GM23338 (cell line): ENCODE data around the gene ZNF609. TPM values are rescaled to one million over a fixed set of nuclear protein-coding genes. Genes with fewer than 3 reads are reported as not detected.
A peak's percentile ranks its signal among the peaks of the same experiment; 100 is the strongest.

Source experiments
- ATAC-seq: fragments of 200-7000 bp; cut with Tn5 transposase; 3 replicates; pipeline ENCODE4 v1.9.1; 2020
- DNase-seq: peaks from one replicate; pipeline ENCODE4 v3.0.0-alpha.2; 2015; ENCODE audit warnings: low spot score
- H2AFZ ChIP-seq: fragments of 200-600 bp; sonication (generic); 2 replicates; pipeline ENCODE4 v1.8.0; 2016; ENCODE audit warnings: antibody characterized with exemption, mild to moderate bottlenecking, moderate library complexity
- H3F3A ChIP-seq: fragments of 200-600 bp; sonication (generic); replicated peaks from 2 replicates; pipeline ENCODE4 v1.8.0; 2017; ENCODE audit warnings: antibody characterized with exemption, mixed run types, low read depth
- H3K27ac ChIP-seq: fragments of 200-600 bp; sonication (generic); 2 replicates; pipeline ENCODE4 v1.6.1; 2016; ENCODE audit warnings: low read depth
- H3K27me3 ChIP-seq: fragments of 200-600 bp; sonication (generic); 2 replicates; pipeline ENCODE4 v1.8.0; 2016; ENCODE audit warnings: mild to moderate bottlenecking, mixed run types, moderate library complexity; ENCODE audit not compliant: insufficient read depth
- H3K36me3 ChIP-seq: fragments of 200-600 bp; sonication (generic); 2 replicates; pipeline ENCODE4 v1.8.0; 2016; ENCODE audit warnings: mild to moderate bottlenecking; ENCODE audit not compliant: insufficient read depth
- H3K4me1 ChIP-seq: fragments of 200-600 bp; sonication (generic); 2 replicates; pipeline ENCODE4 v1.8.0; 2016; ENCODE audit warnings: mild to moderate bottlenecking, moderate library complexity; ENCODE audit not compliant: insufficient read depth
- H3K4me2 ChIP-seq: fragments of 200-600 bp; sonication (generic); 2 replicates; pipeline ENCODE4 v1.7.1; 2017; ENCODE audit warnings: mixed run types
- H3K4me3 ChIP-seq: fragments of 200-600 bp; sonication (generic); 2 replicates; pipeline ENCODE4 v1.6.1; 2016; ENCODE audit warnings: mixed run types
- H3K79me2 ChIP-seq: fragments of 200-600 bp; sonication (generic); replicated peaks from 2 replicates; pipeline ENCODE4 v1.8.0; 2017; ENCODE audit warnings: mild to moderate bottlenecking; ENCODE audit not compliant: insufficient read depth
- H3K9me2 ChIP-seq: fragments of 200-600 bp; sonication (generic); 2 replicates; pipeline ENCODE4 v1.8.0; 2017; ENCODE audit not compliant: insufficient read depth
- H4K20me1 ChIP-seq: fragments of 200-600 bp; sonication (generic); replicated peaks from 2 replicates; pipeline ENCODE4 v1.8.0; 2017; ENCODE audit warnings: mild to moderate bottlenecking; ENCODE audit not compliant: insufficient read depth
- H3K27ac Mint-ChIP-seq: 2 replicates; pipeline ENCODE4 v1.8.0; 2020; ENCODE audit warnings: inconsistent platforms, mild to moderate bottlenecking, moderate library complexity, mixed read lengths
- H3K27me3 Mint-ChIP-seq: 3 replicates; pipeline ENCODE4 v1.8.0; 2022; ENCODE audit warnings: low read depth, mild to moderate bottlenecking, moderate library complexity, mixed read lengths, inconsistent platforms; ENCODE audit not compliant: insufficient read depth, poor library complexity
- H3K36me3 Mint-ChIP-seq: 3 replicates; pipeline ENCODE4 v1.8.0; 2021; ENCODE audit warnings: low read depth, mild to moderate bottlenecking, inconsistent platforms, moderate library complexity, mixed read lengths
- H3K4me1 Mint-ChIP-seq: 3 replicates; pipeline ENCODE4 v1.8.0; 2020; ENCODE audit warnings: mild to moderate bottlenecking, inconsistent platforms, mixed read lengths
- H3K4me3 Mint-ChIP-seq: 3 replicates; pipeline ENCODE4 v1.8.0; 2021; ENCODE audit warnings: moderate library complexity, mild to moderate bottlenecking, inconsistent platforms, mixed read lengths
- H3K9me3 Mint-ChIP-seq: 3 replicates; pipeline ENCODE4 v1.8.0; 2020; ENCODE audit warnings: moderate library complexity, mild to moderate bottlenecking, inconsistent platforms, mixed read lengths
- CREB1 ChIP-seq: fragments of 250-450 bp; sonication (Bioruptor Pico); IDR thresholded peaks from 2 replicates; pipeline ENCODE4 v1.5.0; 2020; ENCODE audit warnings: low read depth, mild to moderate bottlenecking, moderate library complexity
- CTCF ChIP-seq, 2 experiments: fragments of 200-600 bp in 1 of 2; sonication (generic) in 1 of 2; conservative IDR thresholded peaks; 2 replicates each; pipeline versions ENCODE4 v1.5.1 to v1.6.1; 2016 to 2017; ENCODE audit warnings: antibody characterized with exemption in 2 of 2, low read depth in 2 of 2, mild to moderate bottlenecking in 2 of 2, moderate library complexity in 1 of 2
- EZH2 ChIP-seq: fragments of 200-600 bp; sonication (generic); IDR thresholded peaks from one replicate; pipeline ENCODE4 v1.8.0; 2017; ENCODE audit warnings: antibody characterized with exemption, mild to moderate bottlenecking, low read depth; ENCODE audit not compliant: unreplicated experiment
- EZH2phosphoT487 ChIP-seq: fragments of 200-600 bp; sonication (generic); IDR thresholded peaks from one replicate; pipeline ENCODE4 v1.8.1; 2018; ENCODE audit warnings: antibody characterized with exemption; ENCODE audit not compliant: unreplicated experiment
- JUNB ChIP-seq: IDR thresholded peaks from one replicate; pipeline ENCODE4 v1.6.1; 2016; ENCODE audit warnings: antibody characterized with exemption; ENCODE audit not compliant: unreplicated experiment
- NANOG ChIP-seq: IDR thresholded peaks from 2 replicates; pipeline ENCODE4 v1.6.1; 2016; ENCODE audit warnings: antibody characterized with exemption, borderline replicate concordance
- POLR2AphosphoS5 ChIP-seq: IDR thresholded peaks from 2 replicates; pipeline ENCODE4 v1.6.1; 2016; ENCODE audit warnings: antibody characterized with exemption, low read depth
- ZNF114 ChIP-seq: fragments of 250-450 bp; sonication (Bioruptor Pico); IDR thresholded peaks from 2 replicates; pipeline ENCODE4 v1.5.0; 2020; ENCODE audit warnings: mild to moderate bottlenecking, moderate library complexity
- ZNF331 ChIP-seq: fragments of 250-450 bp; sonication (Bioruptor Pico); IDR thresholded peaks from 2 replicates; pipeline ENCODE4 v1.5.0; 2020; ENCODE audit warnings: low read depth, mild to moderate bottlenecking, moderate library complexity
- polyA plus RNA-seq: library from polyadenylated mRNA; unstranded; fragments of >200 nt; fragmentation: Nextera tagmentation; extraction: Ambion mirVana; gene quantifications from 2 replicates; pipeline ENCODE4 v1.2.1, GENCODE V29; 2016
- total RNA-seq: library from RNA; depleted of rRNA; stranded (reverse); fragments of >200 nt; shearing (Covaris generic); gene quantifications from 2 replicates; pipeline ENCODE4 v1.2.3, GENCODE V29; 2014
- TF ChIP-seq, protein P1 (sequence below): IDR thresholded peaks from 2 replicates; pipeline ENCODE4 v1.6.1; 2016; ENCODE audit warnings: antibody characterized with exemption
- TF ChIP-seq, protein P2 (sequence below): fragments of 250-450 bp; sonication (Bioruptor Pico); IDR thresholded peaks from 2 replicates; pipeline ENCODE4 v1.5.0; 2020; ENCODE audit warnings: mild to moderate bottlenecking, moderate library complexity

The ZNF609 gene
- total and polyA plus RNA-seq, 2 experiments from 2014 or later, result 26.4 to 40.2 TPM

DNA sequence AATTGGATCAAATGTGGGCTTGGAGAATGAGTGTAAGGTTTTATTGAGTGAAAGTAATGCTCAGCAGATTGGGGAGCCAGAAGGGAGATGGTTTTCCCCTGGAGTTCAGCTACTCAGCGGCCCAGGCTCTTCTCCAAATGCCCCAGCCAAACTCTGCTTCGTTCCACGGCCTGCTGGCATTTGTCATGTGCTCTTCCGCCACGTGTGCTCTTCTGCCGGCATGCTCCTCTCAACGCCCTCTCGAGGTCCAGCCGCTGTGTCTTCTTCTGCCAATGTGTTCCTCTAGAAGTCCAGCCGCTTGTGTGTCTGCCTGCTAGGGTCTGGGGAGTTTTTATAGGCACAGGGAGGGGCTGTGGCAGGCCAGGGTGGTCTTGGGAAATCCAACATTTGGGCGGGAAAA, 158.2 kb downstream of the ZNF609 start:
- H3K4me1 ChIP-seq, result peaks cover 25% of the 10 kb centered on the region
- H3K27ac ChIP-seq, result no peak overlapping the region
- peak; percentile 18 for ATAC-seq
- no peak overlapping the region for H3K27ac Mint-ChIP-seq
- H3K27me3 ChIP-seq, result no peaks in the 10 kb centered on the region
- peaks cover 84% of the 10 kb centered on the region for H3K79me2 ChIP-seq
- peaks cover 3% of the 10 kb centered on the region for H3K27me3 Mint-ChIP-seq
- DNase-seq, result no peak
- no peak overlapping the region for H2AFZ ChIP-seq
- no peak overlapping the region for H3K4me3 Mint-ChIP-seq
- peaks cover 34% of the 10 kb centered on the region for H3K4me1 Mint-ChIP-seq
- no peaks in the 10 kb centered on the region for H3F3A ChIP-seq
- H3K4me2 ChIP-seq, result no peak overlapping the region
- peaks cover 71% of the 10 kb centered on the region for H4K20me1 ChIP-seq
- no peaks in the 10 kb centered on the region for H3K9me2 ChIP-seq
- no peaks in the 10 kb centered on the region for H3K36me3 ChIP-seq
- H3K4me3 ChIP-seq, result no peak overlapping the region
- no peak for TF ChIP-seq ZNF114 (CRISPR knock-in tag)
- TF ChIP-seq EZH2phosphoT487, result no peak
- TF ChIP-seq CREB1, result no peak
- TF ChIP-seq, protein P1, sequence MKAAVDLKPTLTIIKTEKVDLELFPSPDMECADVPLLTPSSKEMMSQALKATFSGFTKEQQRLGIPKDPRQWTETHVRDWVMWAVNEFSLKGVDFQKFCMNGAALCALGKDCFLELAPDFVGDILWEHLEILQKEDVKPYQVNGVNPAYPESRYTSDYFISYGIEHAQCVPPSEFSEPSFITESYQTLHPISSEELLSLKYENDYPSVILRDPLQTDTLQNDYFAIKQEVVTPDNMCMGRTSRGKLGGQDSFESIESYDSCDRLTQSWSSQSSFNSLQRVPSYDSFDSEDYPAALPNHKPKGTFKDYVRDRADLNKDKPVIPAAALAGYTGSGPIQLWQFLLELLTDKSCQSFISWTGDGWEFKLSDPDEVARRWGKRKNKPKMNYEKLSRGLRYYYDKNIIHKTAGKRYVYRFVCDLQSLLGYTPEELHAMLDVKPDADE, result no peak
- no peak for TF ChIP-seq JUNB
- no peak for TF ChIP-seq ZNF331
- TF ChIP-seq POLR2AphosphoS5, result no peak
- TF ChIP-seq EZH2, result no peak
- no peak for TF ChIP-seq NANOG
- no peak for TF ChIP-seq CTCF (conservative IDR thresholded peaks at IDR 0.05; ENCODE audit: low read depth in 2 of 2)
- no peaks in the 10 kb centered on the region for H3K9me3 Mint-ChIP-seq
- peaks cover 5% of the 10 kb centered on the region; the same call in 1 of the 3 replicates for H3K36me3 Mint-ChIP-seq

- Mint-ChIP-seq H3K36me3 (peaks cover 5% of the 10 kb centered on the region; the same call in 1 of the 3 replicates), H3K27me3 (peaks cover 3% of the 10 kb centered on the region), H3K4me3 (no peak overlapping the region), H3K9me3 (no peaks in the 10 kb centered on the region), H3K4me1 (peaks cover 34% of the 10 kb centered on the region), H3K27ac (no peak overlapping the region)
- H3K9me2 ChIP-seq, result no peaks in the 10 kb centered on the region
- H3K4me3 ChIP-seq, result no peak overlapping the region
- no peaks in the 10 kb centered on the region for H3K27me3 ChIP-seq
- H3K79me2 ChIP-seq, result peaks cover 85% of the 10 kb centered on the region
- H3F3A ChIP-seq, result no peaks in the 10 kb centered on the region
- peaks cover 25% of the 10 kb centered on the region for H3K4me1 ChIP-seq
- H2AFZ ChIP-seq, result no peak overlapping the region
- peaks cover 73% of the 10 kb centered on the region for H4K20me1 ChIP-seq
- H3K27ac ChIP-seq, result no peak overlapping the region
- H3K36me3 ChIP-seq, result no peaks in the 10 kb centered on the region
- DNase-seq (no peak), ATAC-seq (no peak)
- no peak overlapping the region for H3K4me2 ChIP-seq
- TF ChIP-seq, protein P2, sequence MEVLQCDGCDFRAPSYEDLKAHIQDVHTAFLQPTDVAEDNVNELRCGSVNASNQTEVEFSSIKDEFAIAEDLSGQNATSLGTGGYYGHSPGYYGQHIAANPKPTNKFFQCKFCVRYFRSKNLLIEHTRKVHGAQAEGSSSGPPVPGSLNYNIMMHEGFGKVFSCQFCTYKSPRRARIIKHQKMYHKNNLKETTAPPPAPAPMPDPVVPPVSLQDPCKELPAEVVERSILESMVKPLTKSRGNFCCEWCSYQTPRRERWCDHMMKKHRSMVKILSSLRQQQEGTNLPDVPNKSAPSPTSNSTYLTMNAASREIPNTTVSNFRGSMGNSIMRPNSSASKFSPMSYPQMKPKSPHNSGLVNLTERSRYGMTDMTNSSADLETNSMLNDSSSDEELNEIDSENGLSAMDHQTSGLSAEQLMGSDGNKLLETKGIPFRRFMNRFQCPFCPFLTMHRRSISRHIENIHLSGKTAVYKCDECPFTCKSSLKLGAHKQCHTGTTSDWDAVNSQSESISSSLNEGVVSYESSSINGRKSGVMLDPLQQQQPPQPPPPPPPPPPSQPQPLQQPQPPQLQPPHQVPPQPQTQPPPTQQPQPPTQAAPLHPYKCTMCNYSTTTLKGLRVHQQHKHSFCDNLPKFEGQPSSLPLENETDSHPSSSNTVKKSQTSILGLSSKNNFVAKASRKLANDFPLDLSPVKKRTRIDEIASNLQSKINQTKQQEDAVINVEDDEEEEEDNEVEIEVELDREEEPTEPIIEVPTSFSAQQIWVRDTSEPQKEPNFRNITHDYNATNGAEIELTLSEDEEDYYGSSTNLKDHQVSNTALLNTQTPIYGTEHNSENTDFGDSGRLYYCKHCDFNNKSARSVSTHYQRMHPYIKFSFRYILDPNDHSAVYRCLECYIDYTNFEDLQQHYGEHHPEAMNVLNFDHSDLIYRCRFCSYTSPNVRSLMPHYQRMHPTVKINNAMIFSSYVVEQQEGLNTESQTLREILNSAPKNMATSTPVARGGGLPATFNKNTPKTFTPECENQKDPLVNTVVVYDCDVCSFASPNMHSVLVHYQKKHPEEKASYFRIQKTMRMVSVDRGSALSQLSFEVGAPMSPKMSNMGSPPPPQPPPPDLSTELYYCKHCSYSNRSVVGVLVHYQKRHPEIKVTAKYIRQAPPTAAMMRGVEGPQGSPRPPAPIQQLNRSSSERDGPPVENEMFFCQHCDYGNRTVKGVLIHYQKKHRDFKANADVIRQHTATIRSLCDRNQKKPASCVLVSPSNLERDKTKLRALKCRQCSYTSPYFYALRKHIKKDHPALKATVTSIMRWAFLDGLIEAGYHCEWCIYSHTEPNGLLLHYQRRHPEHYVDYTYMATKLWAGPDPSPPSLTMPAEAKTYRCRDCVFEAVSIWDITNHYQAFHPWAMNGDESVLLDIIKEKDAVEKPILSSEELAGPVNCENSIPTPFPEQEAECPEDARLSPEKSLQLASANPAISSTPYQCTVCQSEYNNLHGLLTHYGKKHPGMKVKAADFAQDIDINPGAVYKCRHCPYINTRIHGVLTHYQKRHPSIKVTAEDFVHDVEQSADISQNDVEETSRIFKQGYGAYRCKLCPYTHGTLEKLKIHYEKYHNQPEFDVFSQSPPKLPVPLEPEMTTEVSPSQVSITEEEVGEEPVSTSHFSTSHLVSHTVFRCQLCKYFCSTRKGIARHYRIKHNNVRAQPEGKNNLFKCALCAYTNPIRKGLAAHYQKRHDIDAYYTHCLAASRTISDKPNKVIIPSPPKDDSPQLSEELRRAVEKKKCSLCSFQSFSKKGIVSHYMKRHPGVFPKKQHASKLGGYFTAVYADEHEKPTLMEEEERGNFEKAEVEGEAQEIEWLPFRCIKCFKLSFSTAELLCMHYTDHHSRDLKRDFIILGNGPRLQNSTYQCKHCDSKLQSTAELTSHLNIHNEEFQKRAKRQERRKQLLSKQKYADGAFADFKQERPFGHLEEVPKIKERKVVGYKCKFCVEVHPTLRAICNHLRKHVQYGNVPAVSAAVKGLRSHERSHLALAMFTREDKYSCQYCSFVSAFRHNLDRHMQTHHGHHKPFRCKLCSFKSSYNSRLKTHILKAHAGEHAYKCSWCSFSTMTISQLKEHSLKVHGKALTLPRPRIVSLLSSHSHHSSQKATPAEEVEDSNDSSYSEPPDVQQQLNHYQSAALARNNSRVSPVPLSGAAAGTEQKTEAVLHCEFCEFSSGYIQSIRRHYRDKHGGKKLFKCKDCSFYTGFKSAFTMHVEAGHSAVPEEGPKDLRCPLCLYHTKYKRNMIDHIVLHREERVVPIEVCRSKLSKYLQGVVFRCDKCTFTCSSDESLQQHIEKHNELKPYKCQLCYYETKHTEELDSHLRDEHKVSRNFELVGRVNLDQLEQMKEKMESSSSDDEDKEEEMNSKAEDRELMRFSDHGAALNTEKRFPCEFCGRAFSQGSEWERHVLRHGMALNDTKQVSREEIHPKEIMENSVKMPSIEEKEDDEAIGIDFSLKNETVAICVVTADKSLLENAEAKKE (CRISPR knock-in tag), result no peak
- TF ChIP-seq CREB1, result no peak
- TF ChIP-seq POLR2AphosphoS5, result no peak
- no peak for TF ChIP-seq EZH2phosphoT487
- no peak for TF ChIP-seq NANOG
- no peak for TF ChIP-seq JUNB
Observed at GRCh38 chr15:64619880-64620839, 159.8 kb downstream of the ZNF609 start.
